ENCODE measurements around the gene TSHZ1.

TSHZ1 gene

GRCh38 chr18:75220551-75221355, 10.2 kb downstream of the TSHZ1 start:
- TF ChIP-seq CTCF (IDR thresholded peaks at IDR 0.05; ENCODE audit: borderline replicate concordance, control extremely low read depth, extremely low read depth, insufficient read depth, missing control alignments) = no peak
- DNase-seq (ENCODE audit: low spot score) = no peak
- in situ Hi-C loops (cut with MboI; ENCODE audit: low sequenced_read_pairs, unreplicated experiment) = no loop called here

- in situ Hi-C loops (cut with MboI; ENCODE audit: low sequenced_read_pairs, unreplicated experiment) = no loop called here
- DNase-seq (ENCODE audit: low spot score) = no peak
- no peak for TF ChIP-seq CTCF (IDR thresholded peaks at IDR 0.05; ENCODE audit: borderline replicate concordance, control extremely low read depth, extremely low read depth, insufficient read depth, missing control alignments)
Observed at GRCh38 chr18:75221397-75221796, 10.8 kb downstream of the TSHZ1 start.

- no peak for TF ChIP-seq CTCF (IDR thresholded peaks at IDR 0.05; ENCODE audit: borderline replicate concordance, control extremely low read depth, extremely low read depth, insufficient read depth, missing control alignments)
- in situ Hi-C loops (cut with MboI; ENCODE audit: low sequenced_read_pairs, unreplicated experiment) = no loop called here
Observed at GRCh38 chr18:75221897-75222296, 11.3 kb downstream of the TSHZ1 start.

GRCh38 chr18:75222407-75222806, 11.8 kb downstream of the TSHZ1 start:
- no peak for TF ChIP-seq CTCF (IDR thresholded peaks at IDR 0.05; ENCODE audit: borderline replicate concordance, control extremely low read depth, extremely low read depth, insufficient read depth, missing control alignments)
- in situ Hi-C loops (cut with MboI; ENCODE audit: low sequenced_read_pairs, unreplicated experiment) = no loop called here
- no peak for DNase-seq (ENCODE audit: low spot score)

More at GRCh38 chr18:75221897-75222296, 11.3 kb downstream of the TSHZ1 start:
- no peak for DNase-seq (ENCODE audit: low spot score)

- in situ Hi-C loops (cut with MboI; ENCODE audit: low sequenced_read_pairs, unreplicated experiment) = no loop called here
- DNase-seq (ENCODE audit: low spot score) = no peak
- no peak for TF ChIP-seq CTCF (IDR thresholded peaks at IDR 0.05; ENCODE audit: borderline replicate concordance, control extremely low read depth, extremely low read depth, insufficient read depth, missing control alignments)
Observed at GRCh38 chr18:75223687-75224347, 13.2 kb downstream of the TSHZ1 start.

- DNase-seq (ENCODE audit: low spot score) = no peak
- TF ChIP-seq CTCF (IDR thresholded peaks at IDR 0.05; ENCODE audit: borderline replicate concordance, control extremely low read depth, extremely low read depth, insufficient read depth, missing control alignments) = no peak
- in situ Hi-C loops (cut with MboI; ENCODE audit: low sequenced_read_pairs, unreplicated experiment) = no loop called here
Observed at GRCh38 chr18:75226286-75226955, 15.8 kb downstream of the TSHZ1 start.

Measured in GM13976 (cell line).